Mesendoderm (in vitro differentiated cells): ENCODE data around the gene IGF2BP3.
A peak's percentile ranks its signal among the peaks of the same experiment; 100 is the strongest.

Source experiments
- DNase-seq: peaks from one replicate; pipeline ENCODE4 v3.0.0; 2013
- H2AK5ac ChIP-seq: 2 replicates; pipeline ENCODE4 v1.6.1; 2013; ENCODE audit warnings: low read length, inconsistent platforms
- H2BK120ac ChIP-seq: 2 replicates; pipeline ENCODE4 v1.6.1; 2013; ENCODE audit warnings: low read depth, mild to moderate bottlenecking, low read length, moderate library complexity, mixed read lengths
- H2BK15ac ChIP-seq: replicated peaks from 2 replicates; pipeline ENCODE4 v1.6.1; 2013; ENCODE audit warnings: low read depth, mild to moderate bottlenecking, moderate library complexity
- H2BK5ac ChIP-seq: 2 replicates; pipeline ENCODE4 v1.6.1; 2013; ENCODE audit warnings: low read length, inconsistent platforms
- H3K18ac ChIP-seq: 2 replicates; pipeline ENCODE4 v1.6.1; 2013; ENCODE audit warnings: mild to moderate bottlenecking, low read length, mixed read lengths
- H3K23ac ChIP-seq: one replicate; pipeline ENCODE4 v1.6.1; 2013; ENCODE audit warnings: low read length
- H3K27ac ChIP-seq: 2 replicates; pipeline ENCODE4 v1.5.1; 2013; ENCODE audit warnings: low read depth, mild to moderate bottlenecking, inconsistent platforms, low read length, moderate library complexity
- H3K27me3 ChIP-seq: 2 replicates; pipeline ENCODE4 v1.6.1; 2013; ENCODE audit warnings: low read length, control low read depth, mild to moderate bottlenecking, inconsistent platforms; ENCODE audit not compliant: insufficient read depth, poor library complexity
- H3K36me3 ChIP-seq: 2 replicates; pipeline ENCODE4 v1.6.1; 2013; ENCODE audit warnings: low read length, inconsistent platforms; ENCODE audit not compliant: control insufficient read depth, insufficient read depth
- H3K4ac ChIP-seq: one replicate; pipeline ENCODE4 v1.6.1; 2013; ENCODE audit warnings: low read depth, mild to moderate bottlenecking, low read length, moderate library complexity
- H3K4me1 ChIP-seq: 2 replicates; pipeline ENCODE4 v1.6.1; 2013; ENCODE audit warnings: low read depth, low read length, inconsistent platforms; ENCODE audit not compliant: control insufficient read depth
- H3K4me2 ChIP-seq: 2 replicates; pipeline ENCODE4 v1.6.1; 2013; ENCODE audit warnings: low read length
- H3K4me3 ChIP-seq: 2 replicates; pipeline ENCODE4 v1.5.1; 2013; ENCODE audit warnings: mild to moderate bottlenecking, low read length
- H3K56ac ChIP-seq: one replicate; pipeline ENCODE4 v1.6.1; 2013; ENCODE audit warnings: low read length
- H3K79me1 ChIP-seq: 2 replicates; pipeline ENCODE4 v1.6.1; 2013; ENCODE audit warnings: low read length, inconsistent platforms
- H3K79me2 ChIP-seq: 2 replicates; pipeline ENCODE4 v1.6.1; 2013; ENCODE audit warnings: mild to moderate bottlenecking, low read length; ENCODE audit not compliant: control insufficient read depth, insufficient read depth
- H3K9ac ChIP-seq: 2 replicates; pipeline ENCODE4 v1.6.1; 2013; ENCODE audit warnings: low read length, inconsistent platforms
- H4K5ac ChIP-seq: one replicate; pipeline ENCODE4 v1.6.1; 2013; ENCODE audit warnings: low read length
- H4K8ac ChIP-seq: one replicate; pipeline ENCODE4 v1.6.1; 2013; ENCODE audit warnings: low read depth, mild to moderate bottlenecking, control low read depth, low read length, moderate library complexity
- WGBS: extraction: QIAGEN DNeasy Blood & Tissue Kit; methylation state at CpG from one replicate; pipeline ENCODE4 v1.1.7; 2013; ENCODE audit warnings: low lambda C conversion rate, missing lambda C conversion rate; ENCODE audit not compliant: insufficient coverage; ENCODE audit errors: extremely low coverage; 5-methylcytosine and 5-hydroxymethylcytosine counted together

The IGF2BP3 gene

GRCh38 chr7:23449941-23450340 lies 20.4 kb downstream of the IGF2BP3 start:
- H2BK15ac ChIP-seq: no peak overlapping the region
- no peak overlapping the region for H3K4ac ChIP-seq
- no peak overlapping the region for H3K23ac ChIP-seq
- no peak overlapping the region for H3K56ac ChIP-seq
- no peak overlapping the region for H4K8ac ChIP-seq
- peaks cover 4% of the 10 kb centered on the region for H3K4me1 ChIP-seq
- WGBS: no CpG with 5 or more reads among the region's 3 CpGs
- H3K4me2 ChIP-seq: no peak overlapping the region
- DNase-seq: no peak
- no peaks in the 10 kb centered on the region for H3K36me3 ChIP-seq
- peaks cover 54% of the 10 kb centered on the region for H3K79me2 ChIP-seq
- H3K27me3 ChIP-seq: no peaks in the 10 kb centered on the region
- no peak overlapping the region for H3K18ac ChIP-seq
- H4K5ac ChIP-seq: no peak overlapping the region
- H3K4me3 ChIP-seq: no peak overlapping the region
- H2BK5ac ChIP-seq: no peak overlapping the region
- no peak overlapping the region for H2AK5ac ChIP-seq
- peaks cover 12% of the 10 kb centered on the region for H3K79me1 ChIP-seq
- H3K27ac ChIP-seq: no peak overlapping the region
- H2BK120ac ChIP-seq: no peak overlapping the region
- H3K9ac ChIP-seq: no peak overlapping the region

- H3K18ac ChIP-seq: no peak overlapping the region
- H2BK5ac ChIP-seq: no peak overlapping the region
- no peak overlapping the region for H3K23ac ChIP-seq
- no peaks in the 10 kb centered on the region for H3K36me3 ChIP-seq
- H2BK15ac ChIP-seq: no peak overlapping the region
- no peak overlapping the region for H4K8ac ChIP-seq
- peaks cover 36% of the 10 kb centered on the region for H3K79me2 ChIP-seq
- no peak overlapping the region for H3K4ac ChIP-seq
- H3K79me1 ChIP-seq: peaks cover 10% of the 10 kb centered on the region
- H3K27me3 ChIP-seq: no peaks in the 10 kb centered on the region
- no peak for DNase-seq
- H3K4me3 ChIP-seq: no peak overlapping the region
- no peak overlapping the region for H3K9ac ChIP-seq
- no peak overlapping the region for H3K4me2 ChIP-seq
- H4K5ac ChIP-seq: no peak overlapping the region
- H2BK120ac ChIP-seq: no peak overlapping the region
- no peak overlapping the region for H3K56ac ChIP-seq
- no peak overlapping the region for H3K27ac ChIP-seq
- no CpG with 5 or more reads among the region's 5 CpGs for WGBS
- H2AK5ac ChIP-seq: no peak overlapping the region
- H3K4me1 ChIP-seq: no peaks in the 10 kb centered on the region
Observed at GRCh38 chr7:23445326-23445725, 25.0 kb downstream of the IGF2BP3 start.

- no peak overlapping the region for H2AK5ac ChIP-seq
- H3K4ac ChIP-seq: no peak overlapping the region
- no peak overlapping the region for H3K4me2 ChIP-seq
- no peak overlapping the region for H3K56ac ChIP-seq
- H3K23ac ChIP-seq: no peak overlapping the region
- H3K4me3 ChIP-seq: no peak overlapping the region
- no peak overlapping the region for H4K8ac ChIP-seq
- no CpG with 5 or more reads among the region's 1 CpG for WGBS
- H3K27me3 ChIP-seq: no peaks in the 10 kb centered on the region
- H3K4me1 ChIP-seq: no peaks in the 10 kb centered on the region
- no peak for DNase-seq
- no peak overlapping the region for H3K27ac ChIP-seq
- H2BK5ac ChIP-seq: no peak overlapping the region
- no peak overlapping the region for H4K5ac ChIP-seq
- H2BK120ac ChIP-seq: no peak overlapping the region
- H2BK15ac ChIP-seq: no peak overlapping the region
- H3K79me2 ChIP-seq: peaks cover 33% of the 10 kb centered on the region
- no peaks in the 10 kb centered on the region for H3K36me3 ChIP-seq
- H3K9ac ChIP-seq: no peak overlapping the region
- no peak overlapping the region for H3K18ac ChIP-seq
- peaks cover 6% of the 10 kb centered on the region for H3K79me1 ChIP-seq
Observed at GRCh38 chr7:23443974-23444373, 26.3 kb downstream of the IGF2BP3 start.

GRCh38 chr7:23438171-23438570 lies 32.1 kb downstream of the IGF2BP3 start:
- H2BK120ac ChIP-seq: no peak overlapping the region
- H3K56ac ChIP-seq: no peak overlapping the region
- H3K4ac ChIP-seq: no peak overlapping the region
- peaks cover 34% of the 10 kb centered on the region for H3K79me2 ChIP-seq
- H4K5ac ChIP-seq: no peak overlapping the region
- H3K4me2 ChIP-seq: no peak overlapping the region
- H2BK5ac ChIP-seq: no peak overlapping the region
- peaks cover 3% of the 10 kb centered on the region for H3K79me1 ChIP-seq
- H2BK15ac ChIP-seq: no peak overlapping the region
- H3K9ac ChIP-seq: no peak overlapping the region
- DNase-seq: peak; percentile 52
- H3K36me3 ChIP-seq: no peaks in the 10 kb centered on the region
- no peak overlapping the region for H3K23ac ChIP-seq
- H3K4me3 ChIP-seq: no peak overlapping the region
- WGBS: no CpG with 5 or more reads among the region's 4 CpGs
- no peaks in the 10 kb centered on the region for H3K27me3 ChIP-seq
- no peak overlapping the region for H3K27ac ChIP-seq
- no peak overlapping the region for H3K18ac ChIP-seq
- H2AK5ac ChIP-seq: no peak overlapping the region
- no peaks in the 10 kb centered on the region for H3K4me1 ChIP-seq
- H4K8ac ChIP-seq: no peak overlapping the region

- H3K23ac ChIP-seq: no peak overlapping the region
- no peak overlapping the region for H4K8ac ChIP-seq
- no peak overlapping the region for H4K5ac ChIP-seq
- H3K27me3 ChIP-seq: no peaks in the 10 kb centered on the region
- no peak overlapping the region for H3K27ac ChIP-seq
- H3K79me2 ChIP-seq: peaks cover 45% of the 10 kb centered on the region
- WGBS: no CpG with 5 or more reads among the region's 5 CpGs
- peak; percentile 35 for DNase-seq
- no peak overlapping the region for H2AK5ac ChIP-seq
- H3K56ac ChIP-seq: no peak overlapping the region
- H2BK120ac ChIP-seq: no peak overlapping the region
- H3K4me2 ChIP-seq: no peak overlapping the region
- no peak overlapping the region for H3K9ac ChIP-seq
- no peak overlapping the region for H3K4ac ChIP-seq
- H2BK15ac ChIP-seq: no peak overlapping the region
- H3K79me1 ChIP-seq: peaks cover 6% of the 10 kb centered on the region
- peaks cover 4% of the 10 kb centered on the region for H3K4me1 ChIP-seq
- H3K36me3 ChIP-seq: no peaks in the 10 kb centered on the region
- no peak overlapping the region for H2BK5ac ChIP-seq
- H3K18ac ChIP-seq: no peak overlapping the region
- H3K4me3 ChIP-seq: no peak overlapping the region
Observed at GRCh38 chr7:23434147-23434917, 36.0 kb downstream of the IGF2BP3 start.

- Histone ChIP-seq H3K4me2 (no peak overlapping the region), H2BK5ac (no peak overlapping the region), H2BK15ac (no peak overlapping the region), H4K5ac (no peak overlapping the region), H2AK5ac (no peak overlapping the region), H3K4me3 (no peak overlapping the region), H3K36me3 (no peaks in the 10 kb centered on the region), H3K4me1 (peaks cover 4% of the 10 kb centered on the region), H3K27ac (no peak overlapping the region), H3K79me1 (peaks cover 6% of the 10 kb centered on the region), H3K27me3 (no peaks in the 10 kb centered on the region), H3K23ac (no peak overlapping the region), H3K9ac (no peak overlapping the region), H3K4ac (no peak overlapping the region), H3K56ac (no peak overlapping the region), H2BK120ac (no peak overlapping the region), H3K79me2 (peaks cover 43% of the 10 kb centered on the region), H3K18ac (no peak overlapping the region), H4K8ac (no peak overlapping the region)
- no CpG with 5 or more reads among the region's 7 CpGs for WGBS
- peak; percentile 51 for DNase-seq
Observed at GRCh38 chr7:23431702-23432199, 38.5 kb downstream of the IGF2BP3 start.
